SH-SY5Y (cell line): ENCODE data around the gene SYNC.

Experiments
- GATA2 ChIP-seq: IDR thresholded peaks from 2 replicates; pipeline ENCODE4 v1.6.1; 2011; ENCODE audit warnings: mild to moderate bottlenecking, low read depth, low read length
- GATA3 ChIP-seq: IDR thresholded peaks from 2 replicates; pipeline ENCODE4 v1.6.1; 2011; ENCODE audit warnings: low read depth, mild to moderate bottlenecking, low read length, moderate library complexity

DNA sequence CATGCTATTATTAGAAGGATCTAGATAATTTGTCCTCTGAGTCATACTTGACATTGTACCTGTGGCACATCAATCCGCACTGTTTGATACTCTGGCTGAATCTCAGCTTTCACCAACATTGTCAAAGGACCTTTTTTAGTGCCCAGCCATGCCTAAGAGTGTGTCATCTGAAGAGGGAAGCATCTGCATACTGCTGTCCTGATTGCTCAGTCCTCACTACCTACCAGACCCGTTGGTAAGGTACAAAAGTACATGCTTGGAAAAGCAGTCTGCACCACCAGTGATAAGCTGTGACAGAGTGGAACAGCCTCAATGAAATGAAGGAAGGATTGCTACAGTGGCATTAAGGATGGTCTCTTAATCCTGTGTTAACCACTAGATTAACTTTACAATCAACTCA lies 17.1 kb downstream of the SYNC start:
- TF ChIP-seq GATA2, result no peak
- TF ChIP-seq GATA3, result no peak
